Measurements from ENCODE around the gene MYO15B.

Gene MYO15B

DNA sequence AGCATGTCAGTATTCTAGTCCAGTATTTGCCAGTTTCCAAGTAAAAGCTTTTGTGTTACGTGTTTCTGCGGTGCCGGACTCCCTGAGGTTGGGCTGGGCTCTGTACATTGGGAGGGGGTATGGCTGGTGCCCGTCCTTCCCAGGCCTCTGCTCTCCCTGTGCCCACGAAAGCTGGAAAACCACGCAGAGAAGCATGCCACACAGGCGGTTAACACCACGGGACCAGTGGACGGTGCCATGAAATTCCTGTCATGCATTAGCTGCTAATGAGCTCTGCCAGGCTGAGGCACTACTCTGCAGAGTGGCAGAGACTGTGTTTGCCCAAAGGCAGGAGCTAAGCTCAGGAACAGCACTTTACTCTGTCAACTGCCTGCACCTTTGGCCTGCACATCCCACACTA, 53.7 kb downstream of the MYO15B start:
- no peak for DNase-seq

DNA sequence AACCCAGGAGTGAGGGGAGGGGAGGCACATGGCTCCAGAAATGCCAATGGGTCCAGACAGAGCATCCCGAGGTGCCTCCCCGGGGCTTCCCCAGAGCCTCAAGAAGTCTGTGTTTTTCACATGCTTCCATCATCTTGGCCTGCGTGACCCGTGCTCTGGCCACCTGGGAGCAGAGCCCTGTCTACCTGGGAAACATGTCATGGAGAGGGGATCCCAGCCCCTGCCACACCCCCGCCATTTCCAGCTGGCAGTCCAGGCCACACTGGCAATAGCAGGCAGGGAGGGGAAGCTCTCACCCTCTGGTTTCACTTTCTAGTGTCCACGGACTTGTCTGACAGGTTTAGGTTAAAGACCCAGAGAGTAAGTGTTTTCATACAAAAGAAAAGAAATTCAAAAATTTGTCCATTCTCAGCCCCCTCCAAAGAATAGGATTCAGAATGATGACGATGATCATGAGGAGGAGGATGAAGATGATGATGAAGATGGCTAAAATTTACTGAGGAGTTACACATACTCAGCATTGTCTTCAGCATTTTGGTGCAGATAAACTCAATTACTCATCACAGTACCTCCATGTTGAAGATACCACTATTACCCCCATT, 54.7 kb downstream of the MYO15B start:
- no peak for DNase-seq

DNA sequence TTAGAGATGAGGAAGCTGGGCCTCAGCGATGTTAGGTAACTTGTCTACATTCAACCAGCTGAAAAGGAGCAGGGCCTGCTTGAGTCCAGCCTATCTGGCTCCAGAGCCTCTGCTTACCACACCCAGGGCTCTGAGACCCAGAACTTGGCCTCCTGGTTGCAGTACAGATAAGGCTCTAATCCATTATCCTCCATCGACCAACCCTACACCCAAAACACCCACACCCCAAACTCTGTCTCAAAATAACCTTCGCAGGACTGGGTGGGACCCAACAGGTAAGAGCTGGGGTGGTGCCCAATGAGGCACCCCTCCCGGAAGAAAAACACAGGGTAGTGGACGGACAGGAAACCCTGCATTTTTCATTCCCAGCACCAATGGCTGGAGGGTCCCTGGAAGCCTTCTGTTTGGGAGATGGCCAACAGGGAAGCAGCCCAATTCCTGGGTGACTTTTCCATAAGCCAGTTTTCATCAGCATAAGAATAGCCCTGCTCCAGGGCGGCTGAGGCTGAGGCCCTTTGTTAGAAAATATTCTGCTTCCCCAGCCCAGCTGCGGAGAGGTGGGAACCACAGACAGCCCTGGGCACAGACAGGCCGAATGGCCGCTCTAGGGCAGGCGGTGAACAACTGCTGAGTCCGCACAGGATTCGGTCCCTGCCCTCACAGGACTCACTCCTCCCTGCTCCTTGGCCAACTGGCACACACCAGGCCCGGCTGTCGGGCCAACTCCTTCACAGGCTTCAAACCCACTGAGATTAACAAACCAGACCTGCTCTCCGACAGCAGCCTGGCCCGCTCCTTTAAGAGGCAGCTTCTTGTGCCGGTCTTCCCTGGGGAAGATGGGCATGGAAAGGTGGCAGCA, 55.4 kb downstream of the MYO15B start:
- no peak for DNase-seq

DNA sequence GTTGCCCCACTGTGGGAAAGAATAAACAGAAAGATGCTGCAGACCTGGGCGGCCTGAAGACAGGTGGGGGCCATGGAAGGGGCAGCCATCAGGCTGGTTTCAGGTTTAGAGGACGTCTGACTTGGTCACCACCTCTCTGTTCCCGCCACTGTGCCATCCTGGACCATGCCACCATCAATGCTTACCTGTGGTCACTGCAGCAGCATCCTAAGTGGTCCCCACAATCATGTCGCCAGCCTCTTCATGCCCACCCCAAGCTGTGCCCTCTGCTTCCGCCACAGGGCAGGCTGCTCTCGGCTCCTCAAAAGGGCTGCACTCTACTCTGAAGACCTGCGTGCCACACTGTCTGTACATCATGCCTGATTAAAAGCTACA, 56.0 kb downstream of the MYO15B start:
- DNase-seq = no peak

DNA sequence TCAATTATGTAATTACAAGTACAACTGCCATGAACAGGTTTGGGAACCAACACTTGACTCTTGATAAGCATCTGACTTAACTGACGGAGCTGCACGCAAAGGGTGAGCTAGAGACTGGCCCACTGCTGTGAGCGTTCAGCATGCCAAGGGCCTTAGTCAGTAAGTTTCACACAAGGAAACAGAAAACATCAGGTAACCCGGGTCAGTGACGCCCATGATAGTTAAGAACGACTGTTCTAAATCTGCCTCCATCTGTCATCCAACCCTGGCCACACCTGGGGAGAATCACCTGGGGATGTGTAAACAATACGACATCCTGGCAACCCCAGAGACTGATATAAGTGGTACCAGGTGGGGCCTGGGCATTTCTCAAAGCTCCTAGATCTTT, 57.9 kb downstream of the MYO15B start:
- DNase-seq = no peak

DNA sequence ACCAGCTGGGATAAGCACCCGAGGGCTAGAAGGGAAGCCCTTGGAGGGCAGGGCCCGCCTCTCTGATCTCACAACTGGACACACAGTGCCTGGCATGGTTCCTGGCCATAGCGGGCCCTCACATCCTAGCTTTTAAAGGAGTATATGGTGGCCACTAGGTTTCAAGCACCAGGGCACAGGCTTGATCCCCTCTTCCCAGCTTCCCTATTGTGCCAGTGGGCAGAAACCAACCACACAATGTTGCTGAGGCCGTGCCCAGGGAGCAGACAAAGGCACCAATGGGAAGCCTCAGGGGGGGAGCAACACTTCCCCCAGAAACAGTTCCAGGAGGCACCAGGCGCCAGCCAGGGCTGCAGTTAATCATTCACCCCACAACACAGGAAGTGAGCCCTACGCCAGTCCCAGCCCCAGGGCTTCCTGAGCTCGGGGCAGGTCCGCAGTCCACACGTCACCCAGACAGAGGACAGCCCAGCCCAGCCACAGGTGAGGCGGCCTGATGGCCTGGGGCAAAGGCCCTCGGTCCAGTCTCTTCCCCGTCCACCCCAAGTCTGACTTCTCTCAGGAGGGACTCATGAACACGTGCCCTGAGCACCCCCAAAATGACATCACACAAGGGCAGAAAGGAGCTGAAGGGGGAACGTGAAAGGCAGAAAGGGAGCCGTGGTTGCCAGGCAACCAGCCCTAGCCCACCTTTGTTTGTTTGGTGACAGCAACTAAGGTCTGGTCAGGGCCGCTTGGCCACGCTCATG, 58.5 kb downstream of the MYO15B start:
- peak; percentile 24 for DNase-seq

DNA sequence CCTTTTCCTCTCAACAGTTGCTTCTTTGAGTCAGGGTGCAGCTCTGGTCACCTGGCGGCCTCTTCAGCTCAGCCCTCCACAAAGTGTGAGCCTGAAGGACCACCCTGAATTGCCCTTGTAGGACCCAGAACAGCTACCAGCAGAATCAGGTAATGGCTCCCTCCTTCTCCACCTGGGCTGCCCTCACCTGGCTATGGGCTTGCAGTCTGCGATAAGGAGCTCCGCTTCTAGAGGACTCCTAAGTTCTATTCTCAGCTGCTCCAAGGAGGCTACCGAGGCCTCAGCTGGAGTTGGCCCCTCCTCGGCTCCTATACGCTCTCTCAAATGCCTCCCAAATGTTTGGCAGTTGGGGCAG, 59.0 kb downstream of the MYO15B start:
- DNase-seq = no peak

DNA sequence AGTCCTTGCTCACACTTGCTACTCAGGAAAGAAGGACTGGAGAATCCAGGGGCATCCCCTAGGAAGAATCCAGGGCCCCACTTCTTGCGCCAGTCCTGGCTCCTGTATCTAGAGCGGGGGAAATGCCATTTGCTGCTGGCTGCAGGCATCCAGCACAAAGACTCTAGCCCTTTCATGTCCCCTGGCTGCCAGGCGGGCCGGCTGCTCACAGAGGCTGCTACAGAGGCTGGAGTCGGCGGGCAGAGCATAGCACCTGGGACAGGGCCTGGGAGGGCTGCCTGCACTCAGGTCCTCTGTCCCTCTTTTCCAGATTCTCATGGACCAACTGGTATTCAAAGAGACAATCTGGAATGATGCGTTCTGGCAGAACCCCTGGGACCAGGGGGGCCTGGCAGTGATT, 59.5 kb downstream of the MYO15B start:
- DNase-seq = no peak

DNA sequence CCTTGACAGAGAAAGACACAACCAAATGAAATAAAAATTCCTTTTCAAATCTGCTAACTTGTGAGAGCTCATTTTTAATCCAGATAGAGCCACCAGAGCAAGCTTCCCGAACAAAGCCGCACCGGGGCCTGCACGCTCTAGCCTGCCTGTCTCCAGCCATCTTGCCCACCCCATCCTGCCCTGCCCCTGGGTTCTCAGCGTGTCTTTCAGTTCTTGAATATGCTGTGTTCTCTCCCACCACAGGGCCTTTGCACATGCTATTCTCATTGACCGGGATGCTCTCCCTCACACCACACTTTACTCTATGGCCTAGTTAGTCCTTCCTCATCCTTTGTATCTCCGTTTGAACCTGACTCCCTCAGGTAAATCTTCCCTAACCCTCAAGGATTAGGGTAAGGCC, 60.3 kb downstream of the MYO15B start:
- DNase-seq = no peak

DNA sequence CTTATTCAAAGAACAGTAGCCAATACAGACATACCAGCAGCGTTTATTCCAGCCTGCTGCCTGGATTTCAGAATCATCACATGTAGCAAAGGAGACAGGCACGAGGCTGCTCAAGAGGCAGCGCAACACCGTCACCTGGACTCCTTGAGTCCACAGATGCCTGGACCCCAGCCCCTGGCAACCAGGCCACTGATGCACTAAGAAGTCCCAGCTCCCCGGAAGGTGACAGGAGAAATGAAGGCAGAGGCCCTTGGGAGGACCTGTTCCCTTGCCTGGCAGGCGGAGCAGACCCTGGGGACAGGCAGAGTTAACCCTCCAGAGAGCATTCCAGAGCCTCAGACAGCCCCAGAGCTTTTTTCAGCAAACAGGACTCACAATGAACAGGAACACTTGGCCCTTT, 62.1 kb downstream of the MYO15B start:
- no peak for DNase-seq

DNA sequence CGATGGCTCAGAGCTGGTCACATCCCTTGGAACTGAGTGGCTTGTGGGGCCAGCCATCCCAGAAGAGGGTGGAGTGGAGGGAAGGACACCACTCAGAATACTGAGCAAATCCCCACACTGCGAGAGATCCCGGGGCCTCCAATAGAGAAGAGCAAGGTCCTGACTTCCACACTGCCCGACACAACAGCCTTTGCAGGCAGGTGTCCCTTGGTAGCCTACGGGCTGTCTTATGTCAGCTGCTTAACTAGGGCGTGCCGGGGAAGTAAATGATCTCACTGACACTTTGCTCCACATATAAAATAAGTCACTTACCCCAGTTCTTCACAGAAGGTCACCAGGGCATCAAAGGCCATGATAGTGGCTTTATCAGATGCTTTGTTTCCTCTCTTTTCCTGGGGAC, 63.3 kb downstream of the MYO15B start:
- no peak for DNase-seq

DNA sequence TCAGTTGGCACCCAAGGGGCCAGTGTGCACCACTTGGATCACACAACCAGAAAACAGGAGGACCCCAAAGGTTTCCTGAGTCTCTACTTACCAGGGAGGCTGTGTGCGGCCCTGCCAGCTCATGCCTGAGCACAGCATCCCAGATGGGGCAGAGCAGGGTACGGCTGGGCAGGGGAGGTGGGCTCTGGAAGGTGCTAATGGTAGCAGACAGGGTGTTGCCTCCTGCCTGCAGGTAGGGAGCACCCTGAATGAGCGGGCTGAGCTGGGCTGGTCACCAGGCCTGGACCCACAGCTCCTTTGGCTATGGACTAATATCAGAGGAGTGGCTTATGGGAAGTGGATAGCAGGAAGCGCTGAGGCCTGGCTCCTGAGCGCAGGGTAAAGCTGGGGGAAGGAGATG, 64.7 kb downstream of the MYO15B start:
- DNase-seq = no peak

DNA sequence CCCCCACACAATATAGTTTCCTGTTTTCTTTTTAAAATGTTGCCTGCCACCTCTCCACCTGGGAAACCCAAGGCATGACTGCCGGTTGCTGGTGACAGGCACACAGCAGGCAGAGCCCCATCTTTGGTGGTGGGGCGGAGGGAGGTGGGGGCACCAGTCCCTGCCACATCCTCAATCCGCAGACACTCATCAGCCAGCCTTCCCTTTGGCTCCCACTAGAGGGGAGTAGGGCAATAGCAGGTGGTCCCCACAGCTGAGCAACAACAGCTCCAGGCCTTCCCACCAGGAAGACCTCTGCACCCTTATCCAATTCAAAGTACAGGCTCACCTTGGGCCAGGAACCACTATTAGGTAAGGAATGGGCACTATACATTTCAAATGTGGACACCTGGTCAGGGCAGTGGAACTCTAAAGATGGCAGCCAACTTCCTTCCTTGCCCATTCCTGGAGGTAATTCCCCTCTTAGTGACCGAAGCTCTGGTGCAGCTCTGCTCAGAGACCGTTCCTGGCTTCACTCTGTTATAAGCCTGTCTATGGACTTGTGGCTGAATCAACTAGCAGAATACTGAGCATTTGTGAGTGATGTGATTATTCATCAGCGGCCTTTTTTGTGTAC, 65.4 kb downstream of the MYO15B start:
- peak; percentile 45 for DNase-seq

DNA sequence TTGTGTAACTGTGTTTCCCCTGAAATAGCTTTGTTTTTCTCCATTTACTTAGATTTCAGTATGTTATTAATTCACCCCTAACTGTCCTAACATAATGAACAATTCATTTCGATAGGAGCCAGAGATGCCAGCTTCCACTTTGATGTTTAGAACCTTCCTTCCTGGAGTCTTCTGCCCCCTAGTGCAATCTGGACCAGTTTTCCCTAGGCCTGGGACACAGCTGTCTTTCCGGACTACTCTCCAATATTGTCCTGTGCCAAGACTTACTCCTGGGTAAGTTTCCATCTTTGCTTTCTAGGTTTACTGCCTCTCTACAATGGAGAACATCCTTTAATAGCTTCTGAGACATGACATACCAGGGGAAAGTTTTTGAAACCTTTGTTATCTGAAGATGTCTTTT, 66.6 kb downstream of the MYO15B start:
- no peak for DNase-seq

DNA sequence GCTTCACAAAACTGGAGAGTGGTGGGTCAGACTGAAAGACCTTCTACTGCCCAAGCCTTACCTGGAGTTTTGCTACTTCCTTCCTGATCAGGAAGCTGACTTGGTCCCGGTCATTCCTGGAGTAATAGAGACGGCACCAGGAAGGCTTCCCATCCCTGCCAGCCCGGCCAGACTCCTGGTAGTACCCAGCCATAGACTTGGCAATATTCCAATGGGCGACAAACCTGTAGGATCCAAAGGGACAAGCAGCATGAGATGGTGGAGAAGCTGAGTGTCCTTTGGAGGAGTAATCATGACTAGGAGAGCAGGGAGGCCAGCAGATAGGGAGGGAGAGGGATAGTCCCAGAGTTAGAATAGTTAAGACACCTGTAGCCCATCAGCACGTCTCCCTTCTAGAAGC, 70.6 kb downstream of the MYO15B start:
- DNase-seq = no peak

DNA sequence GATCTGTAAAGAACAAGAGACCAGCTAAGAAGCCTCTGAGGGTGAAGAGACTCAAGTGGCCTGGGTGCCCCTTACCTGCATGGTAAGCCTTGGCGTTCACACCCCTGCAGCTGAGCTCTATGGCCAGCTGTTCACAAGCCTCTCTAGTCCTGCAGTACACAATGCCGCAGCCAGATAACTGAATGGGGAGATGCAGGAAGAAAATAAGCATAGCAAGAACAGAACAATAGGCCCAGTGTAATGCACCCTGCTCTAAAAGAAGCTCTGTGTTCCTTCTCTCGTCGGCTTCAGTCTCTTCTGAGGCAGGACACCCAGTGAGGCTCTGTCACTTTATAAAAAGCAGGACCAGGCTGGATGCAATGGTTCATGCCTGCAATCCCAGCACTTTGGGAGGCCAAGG, 73.9 kb downstream of the MYO15B start:
- DNase-seq = no peak

DNA sequence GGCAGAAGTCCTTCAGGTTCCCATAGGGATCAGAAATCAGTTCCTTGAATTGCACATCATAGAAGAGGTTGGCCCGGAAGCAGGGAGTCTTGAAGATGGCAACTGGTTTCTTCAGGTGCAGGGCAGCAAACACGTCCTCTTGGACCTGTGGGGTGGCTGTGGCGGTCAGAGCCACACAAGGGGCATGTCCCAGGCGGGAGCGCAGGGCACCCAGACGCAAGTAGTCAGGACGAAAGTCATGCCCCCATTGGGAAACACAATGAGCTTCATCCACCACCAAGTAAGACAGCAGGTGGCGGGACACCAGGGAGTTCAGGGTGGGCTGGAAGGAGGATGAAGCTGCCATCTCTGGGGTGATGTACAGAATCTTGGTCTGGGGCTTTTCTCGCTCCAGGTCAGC, 74.9 kb downstream of the MYO15B start:
- DNase-seq = no peak

DNA sequence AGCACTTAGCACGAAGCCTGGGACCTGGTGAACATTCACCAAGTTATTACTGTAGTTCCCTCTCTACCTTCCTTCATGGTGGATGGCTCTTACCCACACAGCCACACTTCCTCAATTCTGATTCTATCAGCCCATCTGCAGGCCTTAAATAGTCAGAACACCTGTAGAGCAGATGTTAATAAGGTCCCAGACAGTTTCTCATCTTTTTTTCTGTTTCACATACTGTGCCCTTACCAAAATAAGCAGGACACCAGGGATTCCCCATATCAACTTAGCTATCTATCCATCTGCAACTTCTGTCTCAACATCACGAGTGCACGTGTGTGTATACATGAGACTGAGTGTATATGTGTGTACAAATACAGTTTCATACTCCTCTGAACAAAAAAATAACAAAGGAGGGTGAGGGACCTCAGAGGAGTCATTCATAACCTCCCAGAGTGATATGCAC, 76.5 kb downstream of the MYO15B start:
- DNase-seq = no peak

DNA sequence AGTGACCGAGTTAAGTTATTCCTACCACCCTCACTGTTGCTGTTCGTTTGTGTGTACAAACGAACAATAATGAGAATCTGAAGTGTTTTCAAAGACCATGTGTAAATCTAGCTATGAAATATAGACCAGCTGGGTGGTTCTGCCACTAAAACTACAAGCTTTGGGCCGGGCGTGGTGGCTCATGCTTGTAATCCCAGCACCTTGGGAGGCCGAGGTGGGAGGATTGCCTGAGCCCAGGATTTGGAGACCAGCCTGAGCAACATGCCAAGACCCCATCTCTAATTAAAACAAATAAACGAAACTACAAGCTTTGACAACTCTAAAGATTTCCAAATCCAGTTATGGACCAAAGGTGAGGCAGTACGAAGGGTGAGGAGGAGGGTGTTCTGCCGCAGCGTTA, 78.4 kb downstream of the MYO15B start:
- DNase-seq = no peak

DNA sequence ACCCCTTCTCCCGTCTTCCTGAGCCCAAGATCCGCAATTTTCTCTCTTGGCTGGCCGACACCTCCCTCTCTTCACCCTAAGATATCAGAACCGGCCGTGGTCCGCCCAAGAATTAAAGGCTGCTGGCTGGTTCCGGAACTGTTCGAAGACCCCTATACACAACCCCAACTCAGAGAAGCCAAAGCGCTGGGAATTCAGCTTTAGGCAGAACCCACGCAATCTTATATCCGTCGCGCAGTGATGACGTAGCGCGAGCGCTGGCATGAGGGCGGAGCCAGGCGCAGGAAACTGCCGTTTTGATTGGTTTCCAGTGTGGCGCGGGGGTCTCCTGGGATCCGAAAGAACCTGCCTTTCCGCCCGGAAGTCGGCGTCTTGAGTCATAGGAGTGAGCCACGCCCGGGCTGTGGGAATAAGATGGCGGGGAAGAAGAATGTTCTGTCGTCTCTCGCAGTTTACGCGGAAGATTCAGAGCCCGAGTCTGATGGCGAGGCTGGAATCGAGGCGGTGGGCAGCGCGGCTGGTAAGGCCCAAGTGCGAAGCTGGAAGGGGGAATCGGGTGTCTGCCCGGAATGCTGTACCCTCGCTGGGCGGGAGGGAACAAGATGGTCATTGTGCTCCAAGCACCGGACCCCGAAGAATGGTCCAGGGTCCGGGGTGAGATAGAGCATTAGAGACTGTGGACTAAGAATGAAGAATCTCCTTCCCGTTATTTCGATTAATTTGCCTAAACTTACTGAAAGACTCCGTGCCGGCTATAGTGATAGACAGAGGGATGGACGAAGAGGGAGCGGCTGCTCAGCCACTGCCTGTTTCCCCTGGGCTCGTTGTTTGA, 79.6 kb downstream of the MYO15B start, which contains the start of the genes RECQL5 and SAP30BP:
RECQL5 (minus strand) TSS at position 196 of the 832 bp plus-strand sequence. CDS start 597 bp downstream, outside the sequence.
SAP30BP (plus strand) TSS at position 380 of the 832 bp plus-strand sequence; CDS start at position 415, 35 bp downstream.
- DNase-seq = peak; percentile 97

DNA sequence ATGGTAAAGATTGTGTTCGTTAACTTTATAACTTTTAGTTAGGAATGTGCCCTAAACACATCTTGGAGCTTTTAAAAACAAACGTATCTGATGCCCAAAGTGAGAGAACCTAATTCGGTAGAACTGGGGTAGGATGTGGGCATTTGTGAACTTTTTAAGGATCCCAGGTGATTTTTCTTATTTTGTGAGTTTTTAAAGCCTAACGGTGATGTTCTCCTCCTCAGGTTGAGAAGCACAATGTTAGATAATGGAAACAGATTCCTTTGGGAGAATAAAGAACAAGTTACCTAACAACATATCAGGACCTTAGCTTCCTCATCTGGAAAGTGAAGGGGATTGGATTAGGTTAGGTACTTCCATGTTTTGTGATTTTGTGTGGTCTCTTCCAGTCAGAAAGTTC, 80.2 kb downstream of the MYO15B start:
- DNase-seq = no peak

DNA sequence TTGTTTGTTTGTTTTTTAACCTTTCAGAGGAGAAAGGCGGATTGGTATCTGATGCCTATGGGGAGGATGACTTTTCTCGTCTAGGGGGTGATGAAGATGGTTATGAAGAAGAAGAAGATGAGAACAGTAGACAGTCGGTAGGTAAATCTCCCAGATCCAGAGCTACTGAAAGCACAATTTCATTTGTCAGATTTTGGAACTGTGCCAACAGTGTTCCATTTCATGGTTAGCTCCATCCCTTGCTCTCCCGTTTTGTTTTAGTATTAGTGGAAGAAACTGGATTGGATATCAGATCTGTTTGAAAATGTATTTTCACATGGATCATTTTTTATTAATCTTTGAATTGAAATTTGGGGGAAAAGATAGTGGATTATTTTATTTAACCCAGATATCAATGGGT, 80.9 kb downstream of the MYO15B start:
- DNase-seq = no peak
